Transverse colon (tissue), 3 donors: ENCODE measurements around the gene MYO16.

Source experiments
- EP300 ChIP-seq: sonication (generic); formaldehyde crosslinking; IDR thresholded peaks from one replicate; pipeline ENCODE4 v1.6.1; 2017; ENCODE audit warnings: antibody characterized with exemption, low read depth
- TF ChIP-seq, protein P1 (sequence below), 5 experiments: fragments of 200-600 bp in 3 of 5; fragments of 450-650 bp in 2 of 5; sonication (generic) in 3 of 5; IDR thresholded peaks; 1 replicate in 2 of 5; 2 replicates in 3 of 5; pipeline ENCODE4 v1.5.1; 2016 to 2017; ENCODE audit warnings: antibody characterized with exemption in 5 of 5, inconsistent platforms in 3 of 5, mild to moderate bottlenecking in 2 of 5, moderate library complexity in 1 of 5

DNA sequence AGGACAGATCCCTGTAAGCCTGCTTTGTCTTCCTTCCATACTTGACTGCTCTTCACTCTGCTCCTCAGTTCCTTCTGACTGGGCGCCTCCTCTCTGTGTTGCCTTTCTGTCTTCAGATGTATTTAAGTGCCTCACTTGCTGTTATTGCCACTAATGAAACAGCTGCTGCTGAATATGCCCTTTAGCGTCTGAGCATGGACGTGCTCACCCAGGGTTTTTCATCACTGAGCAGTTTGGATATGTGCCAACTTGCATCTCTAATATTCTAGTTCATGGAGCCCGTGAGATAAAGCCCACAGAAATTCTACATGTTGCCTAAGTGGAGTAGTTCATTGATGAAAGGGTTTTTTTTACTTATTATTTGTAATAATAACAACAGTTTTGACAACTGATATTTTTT, 198.2 kb downstream of the MYO16 start:
- TF ChIP-seq, protein P1, sequence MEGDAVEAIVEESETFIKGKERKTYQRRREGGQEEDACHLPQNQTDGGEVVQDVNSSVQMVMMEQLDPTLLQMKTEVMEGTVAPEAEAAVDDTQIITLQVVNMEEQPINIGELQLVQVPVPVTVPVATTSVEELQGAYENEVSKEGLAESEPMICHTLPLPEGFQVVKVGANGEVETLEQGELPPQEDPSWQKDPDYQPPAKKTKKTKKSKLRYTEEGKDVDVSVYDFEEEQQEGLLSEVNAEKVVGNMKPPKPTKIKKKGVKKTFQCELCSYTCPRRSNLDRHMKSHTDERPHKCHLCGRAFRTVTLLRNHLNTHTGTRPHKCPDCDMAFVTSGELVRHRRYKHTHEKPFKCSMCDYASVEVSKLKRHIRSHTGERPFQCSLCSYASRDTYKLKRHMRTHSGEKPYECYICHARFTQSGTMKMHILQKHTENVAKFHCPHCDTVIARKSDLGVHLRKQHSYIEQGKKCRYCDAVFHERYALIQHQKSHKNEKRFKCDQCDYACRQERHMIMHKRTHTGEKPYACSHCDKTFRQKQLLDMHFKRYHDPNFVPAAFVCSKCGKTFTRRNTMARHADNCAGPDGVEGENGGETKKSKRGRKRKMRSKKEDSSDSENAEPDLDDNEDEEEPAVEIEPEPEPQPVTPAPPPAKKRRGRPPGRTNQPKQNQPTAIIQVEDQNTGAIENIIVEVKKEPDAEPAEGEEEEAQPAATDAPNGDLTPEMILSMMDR (IDR thresholded peaks at IDR 0.05): no peak
- TF ChIP-seq EP300: no peak
